GM12874 (cell line): ENCODE data around the gene FKBP7.

ENCODE experiments used
- CTCF ChIP-seq: IDR thresholded peaks from 2 replicates; pipeline ENCODE4 v1.5.1; 2011; ENCODE audit warnings: low read depth, mild to moderate bottlenecking, control low read depth, low read length, moderate library complexity; ENCODE audit not compliant: insufficient read depth

The FKBP7 gene

GRCh38 chr2:178418426-178418825, 60.0 kb downstream of the FKBP7 start:
- TF ChIP-seq CTCF: no peak

DNA sequence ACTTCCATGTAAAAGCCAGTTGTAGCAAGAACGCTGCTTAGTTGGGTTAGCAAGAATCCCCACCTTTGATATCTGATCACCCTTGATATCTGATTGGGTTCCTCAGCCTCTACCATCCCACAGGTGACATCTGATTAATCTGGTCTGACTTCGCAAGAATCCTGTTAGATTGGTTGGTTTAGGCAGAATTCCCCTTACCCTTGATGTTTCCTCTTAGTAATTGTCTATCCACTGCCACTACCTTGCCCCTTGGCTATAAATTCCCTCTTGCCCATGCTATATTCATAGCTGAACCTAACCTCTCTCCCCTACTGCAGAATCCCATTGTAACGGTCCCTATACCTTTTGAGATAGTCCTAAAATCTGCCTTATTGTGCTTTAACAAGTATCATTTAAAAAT, 60.5 kb downstream of the FKBP7 start:
- TF ChIP-seq CTCF: no peak

GRCh38 chr2:178415979-178416378, 62.4 kb downstream of the FKBP7 start:
- TF ChIP-seq CTCF: no peak

GRCh38 chr2:178414266-178415247, 63.8 kb downstream of the FKBP7 start:
- TF ChIP-seq CTCF: peak; percentile 87
